Measurements from ENCODE around the gene DYNC1H1. TPM values are rescaled to one million over a fixed set of nuclear protein-coding genes. Genes with fewer than 3 reads are reported as not detected.

The DYNC1H1 gene
- total and polyA plus RNA-seq, 2 experiments from 2014 or later = 141 to 405 TPM

GRCh38 chr14:101957406-101958234 lies 6.8 kb upstream of the DYNC1H1 start:
- DNase-seq (ENCODE audit: low spot score) = no peak
- 90% methylated on average over 13 of the region's 13 CpGs for WGBS (ENCODE audit: low lambda C conversion rate, missing lambda C conversion rate)
- no peaks in the 10 kb centered on the region for H3K27me3 ChIP-seq
- no peak overlapping the region for H3K4me3 ChIP-seq
- H2AFZ ChIP-seq = no peak overlapping the region
- no peaks in the 10 kb centered on the region for H4K20me1 ChIP-seq (ENCODE audit: insufficient read depth, poor library complexity, severe bottlenecking)
- H3K27ac ChIP-seq = no peak overlapping the region
- peaks cover 3% of the 10 kb centered on the region for H3K4me1 ChIP-seq (ENCODE audit: insufficient read depth)
- TF ChIP-seq EZH2phosphoT487 (IDR thresholded peaks at IDR 0.05; ENCODE audit: low read depth, severe bottlenecking, unreplicated experiment) = no peak
- TF ChIP-seq CTCF (IDR thresholded peaks at IDR 0.05; ENCODE audit: poor library complexity) = no peak
- TF ChIP-seq EZH2 (IDR thresholded peaks at IDR 0.05; ENCODE audit: borderline replicate concordance) = no peak
- H3K36me3 ChIP-seq (replicated peaks; ENCODE audit: insufficient read depth, low read depth) = no peaks in the 10 kb centered on the region
- H3K9me2 ChIP-seq (replicated peaks; ENCODE audit: insufficient read depth) = no peaks in the 10 kb centered on the region
- H3K79me2 ChIP-seq = no peaks in the 10 kb centered on the region
- no peak overlapping the region for H3K4me2 ChIP-seq
- no peaks in the 10 kb centered on the region for H3K9me3 ChIP-seq (ENCODE audit: low read depth)

- no peak for TF ChIP-seq EZH2phosphoT487 (IDR thresholded peaks at IDR 0.05; ENCODE audit: low read depth, severe bottlenecking, unreplicated experiment)
- TF ChIP-seq EZH2 (IDR thresholded peaks at IDR 0.05; ENCODE audit: borderline replicate concordance) = no peak
- TF ChIP-seq CTCF (IDR thresholded peaks at IDR 0.05; ENCODE audit: poor library complexity) = no peak
- Histone ChIP-seq H3K27me3 (no peaks in the 10 kb centered on the region), H3K79me2 (no peaks in the 10 kb centered on the region), H3K27ac (no peak overlapping the region), H3K4me2 (no peak overlapping the region), H3K4me3 (no peak overlapping the region), H3K4me1 (ENCODE audit: insufficient read depth) (peaks cover 3% of the 10 kb centered on the region), H3K9me2 (replicated peaks; ENCODE audit: insufficient read depth) (no peaks in the 10 kb centered on the region), H4K20me1 (ENCODE audit: insufficient read depth, poor library complexity, severe bottlenecking) (no peaks in the 10 kb centered on the region), H2AFZ (no peak overlapping the region), H3K9me3 (ENCODE audit: low read depth) (no peaks in the 10 kb centered on the region), H3K36me3 (replicated peaks; ENCODE audit: insufficient read depth, low read depth) (no peaks in the 10 kb centered on the region)
- WGBS (ENCODE audit: low lambda C conversion rate, missing lambda C conversion rate) = 85% methylated on average over 11 of the region's 11 CpGs
- no peak for DNase-seq (ENCODE audit: low spot score)
These were observed 5.8 kb upstream of the DYNC1H1 start for GRCh38 chr14:101958418-101959180.

GRCh38 chr14:101959277-101959676 lies 5.1 kb upstream of the DYNC1H1 start:
- Histone ChIP-seq H3K4me2 (no peak overlapping the region), H3K27me3 (no peaks in the 10 kb centered on the region), H3K9me3 (ENCODE audit: low read depth) (no peaks in the 10 kb centered on the region), H3K4me3 (no peak overlapping the region), H3K79me2 (no peaks in the 10 kb centered on the region), H3K27ac (no peak overlapping the region), H2AFZ (no peak overlapping the region), H3K36me3 (replicated peaks; ENCODE audit: insufficient read depth, low read depth) (no peaks in the 10 kb centered on the region), H4K20me1 (ENCODE audit: insufficient read depth, poor library complexity, severe bottlenecking) (no peaks in the 10 kb centered on the region), H3K4me1 (ENCODE audit: insufficient read depth) (peaks cover 3% of the 10 kb centered on the region), H3K9me2 (replicated peaks; ENCODE audit: insufficient read depth) (no peaks in the 10 kb centered on the region)
- no peak for DNase-seq (ENCODE audit: low spot score)
- TF ChIP-seq EZH2phosphoT487 (IDR thresholded peaks at IDR 0.05; ENCODE audit: low read depth, severe bottlenecking, unreplicated experiment) = no peak
- no peak for TF ChIP-seq CTCF (IDR thresholded peaks at IDR 0.05; ENCODE audit: poor library complexity)
- TF ChIP-seq EZH2 (IDR thresholded peaks at IDR 0.05; ENCODE audit: borderline replicate concordance) = no peak
- WGBS (ENCODE audit: low lambda C conversion rate, missing lambda C conversion rate) = 70% methylated on average over 2 of the region's 2 CpGs

Measured in hepatocyte (in vitro differentiated cells).